Measurements from ENCODE around the gene MED26.
"Not testable (repeated sequence)": the region's sequence is repeated elsewhere in the genome, so short reads cannot be mapped to it uniquely, and the experiment has no call there.

The MED26 gene, protein sequence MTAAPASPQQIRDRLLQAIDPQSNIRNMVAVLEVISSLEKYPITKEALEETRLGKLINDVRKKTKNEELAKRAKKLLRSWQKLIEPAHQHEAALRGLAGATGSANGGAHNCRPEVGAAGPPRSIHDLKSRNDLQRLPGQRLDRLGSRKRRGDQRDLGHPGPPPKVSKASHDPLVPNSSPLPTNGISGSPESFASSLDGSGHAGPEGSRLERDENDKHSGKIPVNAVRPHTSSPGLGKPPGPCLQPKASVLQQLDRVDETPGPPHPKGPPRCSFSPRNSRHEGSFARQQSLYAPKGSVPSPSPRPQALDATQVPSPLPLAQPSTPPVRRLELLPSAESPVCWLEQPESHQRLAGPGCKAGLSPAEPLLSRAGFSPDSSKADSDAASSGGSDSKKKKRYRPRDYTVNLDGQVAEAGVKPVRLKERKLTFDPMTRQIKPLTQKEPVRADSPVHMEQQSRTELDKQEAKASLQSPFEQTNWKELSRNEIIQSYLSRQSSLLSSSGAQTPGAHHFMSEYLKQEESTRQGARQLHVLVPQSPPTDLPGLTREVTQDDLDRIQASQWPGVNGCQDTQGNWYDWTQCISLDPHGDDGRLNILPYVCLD

DNA sequence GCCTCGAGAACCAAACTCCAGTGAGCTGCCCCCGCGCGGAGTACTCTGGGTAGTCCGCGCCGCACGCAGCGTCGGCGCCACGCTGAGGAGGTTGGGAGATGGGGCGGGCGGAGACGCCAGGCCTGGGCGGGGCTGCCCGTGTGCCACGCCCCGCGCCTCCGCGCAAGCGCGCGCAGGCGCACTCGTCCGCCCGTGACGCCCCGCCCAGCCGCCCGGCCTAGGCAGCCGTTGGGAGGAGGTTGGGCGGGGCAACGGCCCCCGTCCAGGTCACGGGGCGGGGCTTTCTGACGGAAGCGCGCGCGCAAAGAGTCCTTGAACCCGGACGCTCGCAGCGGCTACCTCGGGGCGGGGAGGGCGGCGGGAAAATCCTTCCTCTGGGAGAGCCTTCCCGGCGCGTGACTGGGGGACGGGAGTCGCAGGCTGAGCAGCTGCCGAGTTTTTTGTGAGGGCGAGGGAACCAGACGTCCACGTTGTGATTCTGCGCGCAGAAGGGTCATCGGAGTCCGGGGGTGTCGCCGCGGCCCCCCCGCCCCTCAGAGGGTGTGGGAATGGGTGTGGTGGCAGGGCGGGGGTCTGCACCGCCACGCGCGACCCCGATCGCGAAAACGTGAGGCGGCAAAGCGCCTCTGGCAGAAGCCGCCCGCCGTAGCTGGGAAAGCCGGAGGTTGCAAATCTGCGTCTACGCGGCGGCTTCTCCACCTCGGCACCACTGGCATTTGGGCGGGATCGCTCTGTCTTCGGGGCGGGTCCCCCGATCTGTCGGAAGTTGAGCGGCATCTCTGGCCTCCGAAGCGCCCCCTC is at the start of gene MED26:
Gene MED26, minus strand, starts transcription at position 22 of the 801 bp plus-strand sequence. CDS start 261 bp downstream, outside the sequence.
- peak; percentile 98 for DNase-seq

DNA sequence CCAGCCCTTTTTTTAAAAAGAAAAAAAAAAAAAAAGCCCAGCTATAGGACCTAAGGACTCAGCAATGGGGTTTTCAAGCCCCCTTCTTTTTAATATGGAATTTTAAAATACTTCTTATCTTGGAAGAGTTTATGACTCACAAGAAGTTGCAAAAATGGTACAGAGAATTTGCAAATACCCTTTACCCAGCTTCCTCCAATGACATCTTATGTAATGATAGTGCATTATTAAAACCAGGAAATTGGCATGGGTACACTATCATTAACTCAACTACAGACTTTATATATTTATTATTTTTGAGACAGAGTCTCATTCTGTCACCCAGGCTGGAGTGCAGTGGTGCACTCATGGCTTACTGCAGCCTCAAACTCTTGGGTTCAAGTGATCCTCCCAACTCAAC is 49.1 kb upstream of the MED26 start:
- no peak for DNase-seq

DNA sequence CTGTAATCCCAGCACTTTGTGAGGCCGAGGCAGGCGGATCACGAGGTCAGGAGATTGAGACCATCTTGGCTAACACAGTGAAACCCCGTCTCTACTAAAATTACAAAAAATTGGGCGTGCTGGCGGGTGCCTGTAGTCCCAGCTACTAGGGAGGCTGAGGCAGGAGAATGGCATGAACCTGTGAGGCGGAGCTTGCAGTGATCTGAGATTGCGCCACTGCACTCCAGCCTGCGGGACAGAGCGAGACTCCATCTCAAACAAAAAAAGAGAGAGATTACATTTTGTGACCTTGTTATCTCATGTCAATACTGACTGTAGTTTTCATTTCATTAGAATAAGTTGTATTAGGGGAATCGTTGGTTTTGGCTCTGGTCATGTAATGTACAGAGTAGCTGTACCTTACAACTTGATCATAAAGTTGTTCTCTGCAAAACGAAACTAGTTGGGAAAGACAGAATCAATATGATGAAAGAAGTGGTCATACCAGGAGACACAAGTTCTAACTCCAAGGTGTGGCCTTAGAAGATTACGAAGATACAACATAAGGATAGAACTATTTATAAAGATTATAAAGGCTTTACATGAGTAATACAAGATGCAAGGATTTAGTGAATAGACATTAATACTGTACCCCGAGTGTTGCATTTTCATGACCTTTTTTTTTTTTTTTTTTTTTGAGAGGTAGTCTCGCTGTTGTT is 48.2 kb upstream of the MED26 start:
- no peak for DNase-seq

DNA sequence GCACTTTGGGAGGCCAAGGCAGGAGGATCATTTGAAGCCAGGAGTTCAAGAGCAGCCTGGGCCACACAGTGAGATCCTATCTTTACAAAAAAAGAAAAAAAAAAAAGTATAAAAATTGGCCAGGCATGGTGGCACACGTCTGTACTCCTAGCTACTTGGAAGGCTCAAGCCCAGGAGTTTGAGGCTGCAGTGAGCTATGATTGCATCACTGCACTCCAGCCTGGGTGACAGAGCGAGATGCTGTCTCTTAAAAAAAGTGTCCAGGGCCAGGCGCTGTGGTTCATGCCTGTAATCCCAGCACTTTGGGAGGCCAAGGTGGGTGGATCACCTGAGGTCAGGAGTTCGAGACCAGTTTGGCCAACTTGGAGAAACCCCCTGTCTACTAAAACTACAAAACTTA is 45.8 kb upstream of the MED26 start:
- not testable (repeated sequence) for DNase-seq

DNA sequence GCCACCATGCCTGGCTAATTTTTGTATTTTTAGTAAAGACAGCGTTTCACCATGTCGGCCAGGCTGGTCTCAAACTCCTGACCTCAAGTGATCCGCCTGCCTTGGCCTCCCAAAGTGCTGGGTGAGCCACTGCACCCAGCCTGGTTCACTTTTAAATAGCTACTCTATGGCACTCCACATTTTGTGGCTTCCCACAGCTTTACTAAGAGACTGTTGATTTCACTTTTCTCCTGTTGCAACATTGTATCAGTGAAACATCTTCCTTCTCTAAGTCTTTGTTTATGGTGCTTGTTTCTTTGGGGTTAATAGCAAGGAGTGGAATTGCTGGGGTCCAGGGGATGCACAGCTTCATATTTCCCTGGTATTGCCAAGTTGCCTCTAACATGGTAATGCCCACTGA is 45.2 kb upstream of the MED26 start:
- DNase-seq: peak; percentile 16

DNA sequence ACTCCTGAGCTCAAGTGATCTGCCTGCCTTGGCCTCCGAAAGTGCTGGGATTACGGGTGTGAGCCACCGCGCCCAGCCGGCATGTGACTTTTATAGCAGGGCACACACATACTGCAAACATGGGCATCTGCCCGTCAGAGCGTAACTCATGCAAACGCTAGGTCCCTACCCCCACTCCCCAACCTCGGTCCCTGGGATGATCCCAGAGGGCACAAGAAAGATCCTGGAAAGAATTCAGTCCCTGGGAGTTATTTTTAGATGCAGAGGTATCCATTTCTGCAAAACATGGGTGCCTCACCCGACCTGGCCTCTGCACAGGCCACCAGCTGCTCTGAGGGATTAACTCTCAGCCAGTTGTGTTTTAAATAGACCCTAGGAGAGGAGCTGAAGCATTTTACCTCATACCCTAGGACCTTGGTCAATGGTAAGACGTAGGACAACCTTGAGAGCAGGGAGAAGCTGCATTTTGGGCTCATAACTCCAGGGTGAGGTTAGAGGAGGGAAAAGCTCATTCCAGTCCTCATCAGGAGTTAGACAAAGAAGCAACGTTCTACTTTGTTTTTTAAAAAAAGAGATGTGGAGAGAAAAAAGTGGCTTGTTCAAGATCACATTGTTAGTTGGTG is 43.8 kb upstream of the MED26 start:
- DNase-seq: no peak

DNA sequence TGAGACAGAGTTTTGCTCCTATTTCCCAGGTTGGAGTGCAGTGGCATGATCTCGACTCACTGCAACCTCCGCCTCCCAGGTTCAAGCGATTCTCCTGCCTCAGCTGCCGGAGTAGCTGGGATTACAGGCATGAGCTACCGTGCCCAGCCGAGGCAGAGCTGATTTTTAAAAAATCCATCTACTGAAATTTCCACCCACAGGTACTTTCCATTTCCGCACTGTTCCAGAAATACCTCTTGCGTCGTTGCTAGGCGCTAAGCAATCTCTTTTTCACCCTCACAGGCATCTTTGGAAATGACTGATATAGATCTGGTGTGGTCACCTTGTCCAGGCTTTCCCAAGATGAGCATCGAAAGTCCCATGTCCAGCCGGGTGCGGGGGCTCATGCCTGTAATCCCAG is 42.3 kb upstream of the MED26 start:
- no peak for DNase-seq

DNA sequence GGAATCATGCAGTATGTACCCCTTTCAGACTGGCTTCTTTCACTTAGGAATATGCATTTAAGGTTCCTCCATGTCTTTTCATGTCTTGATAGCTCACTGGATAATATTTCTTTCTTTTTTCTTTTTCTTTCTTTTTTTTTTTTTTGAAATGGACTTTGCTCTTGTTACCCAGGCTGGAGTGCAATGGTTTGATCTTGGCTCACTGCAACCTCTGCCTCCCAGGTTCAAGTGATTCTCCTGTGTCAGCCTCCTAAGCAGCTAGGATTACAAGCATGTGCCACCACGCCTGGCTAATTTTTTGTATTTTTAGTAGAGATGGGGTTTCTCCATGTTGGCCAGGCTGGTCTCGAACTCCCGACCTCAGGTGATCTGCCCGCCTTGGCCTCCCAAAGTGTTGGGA is 40.7 kb upstream of the MED26 start:
- not testable (repeated sequence) for DNase-seq

DNA sequence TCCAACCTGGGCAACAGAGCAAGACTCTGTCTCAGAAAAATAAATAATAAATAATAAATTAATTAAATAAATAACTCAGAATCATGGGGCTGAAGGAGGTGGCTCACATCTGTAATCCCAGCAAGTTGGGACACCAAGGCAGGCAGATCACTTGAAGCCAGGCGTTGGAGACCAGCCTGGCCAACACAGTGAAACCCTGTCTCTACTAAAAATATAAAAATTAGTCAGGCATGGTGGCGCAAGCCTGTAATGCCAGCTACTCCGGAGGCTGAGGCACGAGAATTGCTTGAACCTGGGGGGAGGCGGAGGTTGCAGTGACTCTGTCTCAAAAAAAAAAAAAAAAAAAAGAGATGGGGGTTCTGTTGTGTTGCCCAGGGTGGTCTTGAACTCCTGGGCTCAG is 40.2 kb upstream of the MED26 start:
- DNase-seq: no peak

DNA sequence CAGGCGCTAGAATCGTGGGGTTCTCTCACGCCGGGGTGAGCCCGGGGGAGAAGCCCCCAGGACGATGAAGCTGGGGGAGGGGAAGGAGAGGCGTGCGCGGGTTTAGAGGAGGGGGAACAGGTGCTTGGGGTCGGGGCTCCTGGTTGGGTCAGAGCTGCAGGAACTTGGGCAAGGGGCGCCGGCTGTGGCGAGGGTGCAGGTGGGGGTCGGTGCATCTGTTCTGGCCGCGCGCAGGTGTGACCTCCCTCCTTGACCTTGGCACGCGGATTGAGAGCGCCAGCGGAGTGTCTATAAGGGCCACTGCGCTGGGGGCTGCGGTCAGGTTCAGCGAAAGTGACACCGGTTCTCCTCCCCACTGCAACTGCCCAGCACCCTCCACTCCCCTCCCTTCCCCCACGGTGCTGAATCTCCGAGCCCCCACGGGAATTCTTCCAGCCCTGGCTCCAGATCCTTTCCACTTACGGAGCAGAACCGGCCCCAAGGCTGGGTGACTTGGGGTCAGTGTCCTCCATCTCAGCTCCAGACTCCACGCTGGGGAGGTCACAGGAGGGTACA is 33.6 kb upstream of the MED26 start:
- DNase-seq: no peak

DNA sequence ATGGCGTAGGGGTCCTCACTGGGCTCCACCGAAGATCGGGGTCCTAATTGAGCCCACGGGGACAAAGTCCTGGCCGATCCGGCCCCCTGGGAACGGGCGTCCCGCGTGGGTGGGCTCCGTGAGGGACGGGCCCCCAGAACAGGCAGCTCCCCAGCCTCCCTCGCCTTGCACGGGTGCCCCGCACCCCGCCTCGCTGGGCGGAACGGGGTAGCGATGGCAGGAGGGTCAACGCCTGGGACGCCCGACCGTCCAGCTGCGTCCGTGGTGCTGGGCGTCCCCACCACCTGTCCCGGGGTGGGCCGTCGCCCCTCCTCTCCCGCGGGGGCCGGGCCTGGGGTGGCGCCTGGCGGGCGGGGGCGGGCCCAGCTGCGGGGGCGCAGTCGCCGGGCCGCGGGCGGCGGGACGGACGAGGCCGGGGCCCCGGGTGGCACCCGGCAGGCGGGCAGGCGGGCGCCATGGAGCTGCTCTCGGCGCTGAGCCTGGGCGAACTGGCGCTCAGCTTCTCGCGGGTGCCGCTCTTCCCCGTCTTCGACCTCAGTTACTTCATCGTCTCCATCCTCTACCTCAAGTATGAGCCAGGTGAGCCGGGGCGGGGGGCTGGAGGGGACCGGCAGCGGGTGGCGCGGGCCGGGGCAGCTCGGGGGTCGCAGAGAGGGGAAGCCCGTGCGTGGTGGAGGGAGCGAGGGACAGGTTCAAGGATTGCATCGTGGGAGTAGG is 32.9 kb upstream of the MED26 start, which contains the start of gene TMEM38A:
Gene TMEM38A, plus strand, starts transcription at position 377 of the 717 bp plus-strand sequence. Its CDS starts 79 bp downstream, at position 456.
- no peak for DNase-seq

DNA sequence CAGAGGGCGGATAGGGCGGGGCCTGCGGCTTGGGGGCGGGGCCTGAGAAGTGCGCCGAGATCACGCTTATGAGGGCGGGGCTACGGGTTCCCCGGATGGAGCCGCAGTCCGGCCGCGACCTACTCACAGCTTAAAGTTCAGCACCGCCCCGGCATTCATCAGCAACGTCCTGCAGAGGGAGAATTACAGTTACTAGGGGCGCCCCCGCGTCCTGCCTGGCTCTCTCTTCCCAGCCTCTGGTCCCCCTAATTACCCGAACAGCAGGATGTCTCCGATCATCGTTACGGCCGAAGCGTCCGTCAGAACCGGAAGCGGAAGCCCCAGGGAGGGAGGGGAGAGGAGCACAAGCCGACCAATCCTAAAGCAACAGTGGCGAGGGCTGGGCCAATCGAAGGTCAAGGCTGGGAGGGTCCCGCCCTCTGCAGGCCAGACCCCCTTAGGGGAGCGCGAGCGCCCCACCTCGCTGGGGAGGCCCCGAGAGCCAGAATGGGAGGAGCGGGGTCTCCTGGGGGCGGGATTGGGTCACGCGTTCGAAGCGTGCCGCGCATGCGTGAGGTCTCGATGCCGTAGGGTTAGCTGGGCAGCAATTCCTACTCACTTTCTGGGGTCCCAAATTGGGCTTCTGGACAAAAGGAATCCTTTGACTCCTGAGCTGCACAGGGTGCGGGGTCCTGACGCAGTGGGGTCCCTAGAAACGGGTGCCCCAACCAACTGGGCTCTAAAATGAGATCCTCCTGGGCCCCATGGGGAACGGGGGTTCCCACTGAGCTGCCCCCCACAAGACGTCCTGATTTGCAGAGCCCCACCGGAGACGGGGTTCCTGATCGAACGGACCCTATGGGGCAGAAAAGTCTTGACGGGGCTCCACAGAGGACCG is 32.1 kb upstream of the MED26 start, which contains the start of gene SMIM7:
Gene SMIM7, minus strand, starts transcription at position 313 of the 877 bp plus-strand sequence. Its CDS starts 34 bp downstream, at position 279.
- DNase-seq: peak; percentile 99

DNA sequence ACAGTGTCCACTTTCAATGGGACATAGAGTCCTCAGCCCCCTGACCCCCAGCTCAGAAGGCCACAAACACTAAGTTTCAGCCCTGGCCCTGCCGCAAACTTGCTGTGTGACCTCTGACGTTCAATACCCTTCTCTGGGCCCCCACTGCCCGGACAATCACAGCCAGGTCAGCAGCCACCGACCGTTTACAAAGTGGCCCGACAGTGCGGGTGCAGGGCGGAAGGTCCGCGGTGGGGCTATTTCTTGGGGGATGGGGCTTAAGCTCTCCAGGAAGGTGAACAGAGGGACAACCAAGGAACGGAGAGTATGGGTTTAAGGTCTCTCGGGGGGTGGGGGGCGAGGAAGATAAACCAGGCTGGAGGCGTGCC is 31.4 kb upstream of the MED26 start:
- no peak for DNase-seq

DNA sequence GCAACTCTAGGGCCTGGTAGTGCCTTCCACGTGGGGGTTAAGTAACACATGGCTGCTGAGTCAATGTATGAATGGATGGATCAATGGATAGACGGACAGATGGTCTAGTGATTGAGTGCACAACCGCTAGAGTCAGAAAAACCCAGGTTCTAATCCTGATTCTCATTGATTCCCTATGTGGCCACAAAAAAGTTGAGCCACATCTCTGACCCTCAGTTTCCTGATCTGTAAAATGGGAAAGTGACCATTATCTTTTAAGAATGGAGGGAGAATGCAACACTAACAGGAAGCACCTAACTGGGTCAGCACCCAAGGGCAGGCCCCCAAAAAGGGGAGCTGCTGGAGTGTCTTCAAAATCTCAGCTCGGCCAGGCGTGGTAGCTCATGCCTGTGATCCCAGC is 29.4 kb upstream of the MED26 start:
- DNase-seq: no peak

DNA sequence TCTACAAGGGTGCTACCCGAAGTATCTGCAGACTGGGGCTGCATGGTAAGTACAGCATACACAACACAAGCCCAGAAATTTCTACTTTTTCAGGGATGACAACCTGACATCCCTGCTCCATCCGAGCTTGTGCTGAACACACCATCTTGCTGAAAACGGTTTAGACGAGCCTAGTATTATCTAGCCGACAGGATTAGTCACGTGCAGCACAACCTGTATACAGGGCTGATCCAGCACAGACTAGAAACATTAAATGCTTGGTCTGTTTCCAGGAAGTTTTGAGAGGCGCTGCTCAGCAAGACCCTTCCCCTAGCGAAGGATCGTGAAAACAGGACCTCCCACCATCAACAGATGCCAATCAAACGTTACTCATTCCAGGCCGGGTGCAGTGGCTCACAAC is 27.7 kb upstream of the MED26 start:
- DNase-seq: no peak

DNA sequence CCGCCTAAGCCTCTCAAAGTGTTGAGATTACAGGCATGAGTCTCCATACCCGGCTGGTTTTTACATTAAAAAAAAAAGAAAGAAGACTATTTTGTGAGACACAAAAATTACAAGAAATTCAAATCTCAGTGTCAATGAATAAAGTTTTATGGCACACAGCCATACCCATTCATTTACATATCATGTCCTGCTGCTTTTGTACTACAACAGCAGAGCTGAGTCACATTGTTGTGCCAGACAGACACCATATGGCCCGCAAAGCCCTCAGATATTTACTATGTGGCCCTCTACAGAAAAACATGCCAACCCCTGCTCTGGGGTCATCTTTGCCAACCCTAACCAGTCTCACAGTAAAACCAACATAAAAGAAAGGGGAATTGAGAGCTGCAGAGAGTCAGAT is 26.6 kb upstream of the MED26 start:
- no peak for DNase-seq

DNA sequence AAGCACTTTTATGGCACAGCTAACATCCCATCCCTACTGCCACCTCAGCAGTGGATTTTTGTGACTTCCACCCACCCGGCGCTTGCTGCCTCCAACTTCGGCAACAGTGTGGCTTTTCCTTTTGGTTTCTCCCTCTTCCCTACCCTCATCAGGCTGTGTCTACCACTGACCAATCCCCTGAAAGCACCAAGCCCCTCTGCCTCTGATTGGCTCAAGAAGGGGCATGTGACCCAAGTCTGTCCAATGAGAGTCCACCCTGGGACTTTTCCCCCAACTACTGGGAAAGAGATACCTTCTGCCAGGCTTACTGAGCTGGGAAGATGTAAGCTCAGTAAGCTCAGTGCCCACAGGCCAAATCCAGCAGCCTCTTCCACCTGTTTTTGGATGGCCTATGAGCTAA is 26.1 kb upstream of the MED26 start:
- DNase-seq: no peak

DNA sequence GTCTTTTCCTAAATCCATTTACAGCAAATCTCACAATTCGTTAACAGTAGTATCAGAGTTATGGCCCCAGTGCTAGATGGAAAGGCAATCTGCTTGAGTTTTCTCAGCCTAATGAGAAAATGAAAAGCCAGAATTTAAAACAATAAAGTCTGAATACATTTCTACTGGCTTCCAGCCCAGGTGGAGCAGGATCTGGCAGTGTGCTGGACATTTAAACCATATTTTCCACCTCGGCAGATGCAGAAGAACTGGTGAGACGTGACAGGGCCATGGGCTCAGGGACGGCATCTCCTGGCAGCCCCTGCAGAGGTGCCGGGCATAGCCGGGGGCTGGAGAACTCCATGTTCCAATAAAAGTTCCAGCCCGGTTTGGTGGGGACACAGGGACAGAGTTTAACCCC is 24.9 kb upstream of the MED26 start:
- no peak for DNase-seq

DNA sequence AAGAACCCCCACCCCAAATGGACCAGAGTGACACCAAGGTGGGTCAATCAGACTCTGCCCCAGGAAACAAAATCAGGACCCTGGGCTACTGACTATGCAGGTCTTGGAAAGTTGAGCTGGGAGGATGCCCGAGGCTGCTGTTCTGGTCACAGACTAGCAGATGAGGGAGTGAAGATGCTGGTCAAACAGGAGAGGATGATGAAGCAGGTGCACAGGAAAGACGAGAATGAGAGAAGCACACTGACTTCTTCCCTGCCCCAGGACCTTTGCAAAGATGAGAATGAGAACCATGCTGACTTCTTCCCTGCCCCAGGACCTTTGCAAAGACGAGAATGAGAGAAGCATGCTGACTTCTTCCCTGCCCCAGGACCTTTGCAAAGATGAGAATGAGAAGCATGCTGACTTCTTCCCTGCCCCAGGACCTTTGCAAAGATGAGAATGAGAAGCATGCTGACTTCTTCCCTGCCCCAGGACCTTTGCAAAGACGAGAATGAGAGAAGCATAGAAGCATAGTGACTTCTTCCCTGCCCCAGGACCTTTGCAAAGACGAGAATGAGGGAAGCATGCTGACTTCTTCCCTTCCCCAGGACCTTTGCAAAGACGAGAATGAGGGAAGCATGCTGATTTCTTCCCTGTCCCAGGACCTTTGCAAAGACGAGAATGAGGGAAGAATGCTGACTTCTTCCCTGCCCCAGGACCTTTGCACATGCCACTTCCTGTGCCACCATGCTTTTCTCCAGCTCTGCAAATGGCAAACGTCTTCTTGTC is 23.6 kb upstream of the MED26 start:
- DNase-seq: not testable (repeated sequence)

DNA sequence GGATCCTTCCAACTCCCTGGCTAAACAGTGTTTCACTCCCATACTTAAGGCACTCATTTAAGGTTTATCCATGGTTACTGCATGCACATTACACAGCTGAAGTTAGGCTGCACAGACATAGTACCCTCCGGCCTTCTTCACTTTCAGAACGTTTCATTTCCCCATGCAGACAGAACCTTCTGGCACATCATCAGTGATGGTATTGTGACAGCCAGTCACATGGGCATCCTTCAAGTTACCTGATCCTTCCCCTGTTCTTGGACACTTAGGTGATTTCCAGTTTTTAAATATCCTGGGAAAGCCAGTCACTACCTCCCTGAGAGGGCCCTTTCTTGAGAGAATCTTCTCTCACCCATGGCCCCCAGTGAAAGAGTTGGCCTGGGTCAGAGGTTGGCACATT is 22.8 kb upstream of the MED26 start:
- no peak for DNase-seq

Measured in hematopoietic multipotent progenitor cell treated with erythropoietin and hydrocortisone succinate and interleukin-3 and kit ligand, for 4 days (in vitro differentiated cells).